GM12801 (cell line): ENCODE measurements around the gene LPP.

ENCODE experiments used
- CTCF ChIP-seq: IDR thresholded peaks from one replicate; pipeline ENCODE4 v1.5.1; 2011; ENCODE audit warnings: control low read depth; ENCODE audit not compliant: insufficient read length; ENCODE audit errors: extremely low read depth

The LPP gene

DNA sequence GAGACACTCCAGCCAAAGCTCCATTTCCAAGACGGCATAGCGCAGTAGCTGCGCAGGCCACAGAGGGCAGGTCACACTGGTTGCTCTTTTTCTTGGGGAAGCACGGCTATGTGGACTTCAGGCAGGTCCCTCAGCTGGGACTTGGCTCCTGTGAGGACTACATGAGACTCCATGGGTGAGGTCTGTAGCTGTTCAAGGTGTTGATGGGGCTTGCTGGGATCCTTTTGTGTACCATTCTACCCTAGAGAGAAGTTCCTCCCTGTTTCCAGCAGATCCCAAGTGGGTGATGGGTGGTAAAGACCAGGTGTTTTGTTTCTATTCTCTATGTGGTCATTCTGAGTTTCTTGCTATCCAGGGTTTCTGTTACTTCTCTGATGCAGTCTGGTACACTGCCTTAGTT, 183.3 kb downstream of the LPP start:
- TF ChIP-seq CTCF = no peak

DNA sequence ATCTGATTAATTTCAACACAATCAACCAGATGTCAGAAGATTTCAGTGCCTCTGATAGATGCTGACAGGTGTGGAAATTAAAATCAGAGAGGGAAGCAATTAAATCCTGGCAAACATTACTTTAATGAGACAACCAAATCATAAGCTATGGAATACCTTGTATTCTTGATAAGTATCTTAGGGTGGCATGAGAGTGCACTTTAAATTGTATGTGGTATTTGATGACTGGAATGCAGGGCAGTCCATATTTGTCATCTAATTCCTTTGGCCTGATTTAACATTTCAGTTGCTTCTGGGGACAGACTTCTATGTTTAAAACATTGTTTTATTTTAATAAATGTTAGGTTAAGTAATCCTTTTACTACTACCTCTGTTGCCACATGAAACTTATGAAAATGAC, 184.1 kb downstream of the LPP start:
- TF ChIP-seq CTCF = no peak

DNA sequence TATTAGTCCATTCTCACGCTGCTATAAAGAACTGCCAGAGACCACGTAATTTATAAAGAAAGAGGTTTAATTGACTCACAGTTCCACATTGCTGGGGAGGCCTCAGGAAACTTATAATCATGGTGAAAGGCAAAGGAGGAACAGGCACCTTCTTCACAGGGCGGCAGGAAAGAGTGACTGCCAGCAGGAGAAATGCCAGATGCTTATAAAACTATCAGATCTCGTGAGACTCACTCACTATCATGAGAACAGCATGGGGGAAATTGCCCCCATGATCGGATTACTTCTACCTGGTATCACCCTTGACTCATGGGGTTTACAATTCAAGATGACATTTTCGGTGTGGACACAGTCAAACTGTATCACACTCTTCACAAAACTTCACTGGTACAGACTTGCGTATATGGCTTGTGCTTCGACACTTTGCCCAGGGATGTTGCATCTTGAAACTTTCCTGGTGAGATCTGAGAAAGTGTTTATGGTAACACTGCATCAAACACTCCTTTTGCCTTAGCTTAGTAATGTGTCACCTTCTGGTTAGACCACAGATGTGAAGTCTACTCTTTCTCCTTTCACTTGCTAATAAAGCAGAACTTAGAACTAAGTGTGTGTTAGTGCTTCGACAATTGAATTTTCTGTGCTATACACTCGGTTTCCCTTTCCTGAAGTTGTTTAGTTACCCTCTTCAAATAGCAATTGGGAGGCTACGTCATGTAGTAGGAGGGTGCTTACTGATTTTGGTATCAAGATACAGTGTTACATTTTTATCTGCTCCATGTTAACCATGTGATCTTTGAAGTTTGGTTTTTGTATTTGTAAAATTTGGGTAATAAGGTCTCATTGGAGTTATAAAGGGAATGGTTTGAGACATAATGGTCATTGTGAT, 185.7 kb downstream of the LPP start:
- no peak for TF ChIP-seq CTCF

- TF ChIP-seq CTCF = no peak
Observed at GRCh38 chr3:188341501-188341900, 187.5 kb downstream of the LPP start.

DNA sequence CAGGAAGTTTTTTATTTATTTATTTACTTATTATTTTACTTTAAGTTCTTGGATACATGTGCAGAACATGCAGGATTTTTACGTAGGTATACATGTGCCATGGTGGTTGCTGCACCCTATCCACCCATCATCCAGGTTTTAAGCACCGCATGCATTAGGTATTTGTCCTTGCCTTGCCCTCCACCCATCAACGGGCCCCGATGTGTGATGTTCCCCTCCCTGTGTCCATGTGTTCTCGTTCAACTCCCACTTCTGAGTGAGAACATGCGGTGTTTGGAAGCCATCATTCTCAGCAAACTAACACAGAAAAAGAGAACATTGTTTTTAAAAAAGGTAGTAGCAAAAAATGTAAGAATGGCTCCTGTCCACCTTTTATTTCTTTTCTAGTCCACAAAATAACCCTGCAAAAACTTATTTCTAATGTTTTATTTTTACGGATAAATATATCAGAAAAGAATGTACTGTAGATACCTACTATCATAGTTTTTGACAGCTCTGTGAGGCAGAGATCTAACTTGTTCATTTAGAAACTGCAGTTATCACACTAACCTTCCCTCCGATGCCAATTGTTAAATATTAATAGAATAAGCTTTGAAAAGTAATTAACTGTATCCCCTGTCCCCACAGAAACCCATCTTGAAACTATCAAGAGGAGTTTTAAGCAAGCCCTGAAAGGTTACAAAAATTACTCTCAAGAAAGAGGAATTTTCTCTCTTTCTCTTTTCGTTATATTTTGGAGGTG, 189.2 kb downstream of the LPP start:
- TF ChIP-seq CTCF = no peak

- TF ChIP-seq CTCF = no peak
Observed at GRCh38 chr3:188343894-188344293, 189.9 kb downstream of the LPP start.

DNA sequence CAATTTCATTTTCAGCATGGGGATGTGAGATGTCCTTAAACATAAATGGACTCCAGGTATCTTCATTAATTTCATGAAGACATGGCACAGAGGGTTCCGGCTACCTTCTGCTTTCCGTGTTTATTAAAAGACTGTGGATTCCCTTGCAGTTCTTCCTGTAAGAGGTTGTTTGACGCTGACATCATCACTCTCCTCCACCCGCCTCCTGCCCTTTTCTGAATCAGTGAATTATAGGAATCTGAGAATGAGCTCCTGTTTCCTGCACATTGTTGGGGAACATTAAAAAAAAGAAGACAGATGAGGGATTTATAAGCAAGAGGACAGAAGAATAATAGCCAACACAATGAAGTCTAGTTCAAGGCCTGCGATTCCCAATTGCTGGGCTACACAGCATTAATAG, 191.3 kb downstream of the LPP start:
- TF ChIP-seq CTCF = no peak
